Aorta (tissue), 5 donors: Measurements from ENCODE around the gene JMY. TPM values are rescaled to one million over a fixed set of nuclear protein-coding genes. Genes with fewer than 3 reads are reported as not detected.

Source experiments
- ATAC-seq: fragments of 200-7000 bp; cut with Tn5 transposase; one replicate; pipeline ENCODE4 v1.9.1; 2022; ENCODE audit warnings: moderate library complexity; ENCODE audit not compliant: low FRiP score
- DNase-seq, 2 donors: peaks; one replicate each; pipeline ENCODE4 v3.0.0-alpha.2; 2020
- H3K27ac ChIP-seq, 2 donors: one replicate each; pipeline ENCODE4 v1.5.1; 2013; ENCODE audit warnings: low read length in 2 of 2, mild to moderate bottlenecking in 2 of 2, moderate library complexity in 2 of 2, control low read depth in 1 of 2, inconsistent platforms in 1 of 2, low read depth in 1 of 2
- H3K27me3 ChIP-seq, 2 donors: one replicate each; pipeline ENCODE4 v1.6.1; 2013; ENCODE audit warnings: control low read depth in 1 of 2, low read length in 1 of 2, mild to moderate bottlenecking in 1 of 2, moderate library complexity in 1 of 2; ENCODE audit not compliant: insufficient read depth in 2 of 2, control insufficient read depth in 1 of 2
- H3K36me3 ChIP-seq, 2 donors: one replicate each; pipeline ENCODE4 v1.6.1; 2013; ENCODE audit warnings: control low read depth in 1 of 2, low read length in 1 of 2, mild to moderate bottlenecking in 1 of 2; ENCODE audit not compliant: insufficient read depth in 2 of 2, control insufficient read depth in 1 of 2
- H3K4me1 ChIP-seq, 2 donors: one replicate each; pipeline ENCODE4 v1.6.1; 2013; ENCODE audit warnings: low read length in 2 of 2, control low read depth in 1 of 2, mild to moderate bottlenecking in 1 of 2, moderate library complexity in 1 of 2; ENCODE audit not compliant: insufficient read depth in 2 of 2, control insufficient read depth in 1 of 2
- H3K4me3 ChIP-seq, 2 donors: one replicate each; pipeline ENCODE4 v1.5.1; 2013; ENCODE audit warnings: low read length in 2 of 2, control low read depth in 1 of 2, mild to moderate bottlenecking in 1 of 2
- H3K9me3 ChIP-seq: one replicate; pipeline ENCODE4 v1.6.1; 2013; ENCODE audit warnings: mild to moderate bottlenecking, low read length; ENCODE audit not compliant: control insufficient read depth
- WGBS, 2 donors: extraction: QIAGEN DNeasy Blood & Tissue Kit; methylation state at CpG; one replicate each; pipeline ENCODE4 v1.1.7; 2013; 5-methylcytosine and 5-hydroxymethylcytosine counted together
- intact Hi-C, 2 donors: fragments of 100-400 bp; cut with DNase I; formaldehyde crosslinking; loops; one replicate each; pipeline versions ENCODE4 v1.14.2 to v1.15.0; 2022
- long read RNA-seq, 2 donors: library from polyadenylated mRNA; unstranded; transcript quantifications; one replicate each; pipeline ENCODE4 v2.0.0, GENCODE V29; 2020 to 2021
- polyA plus RNA-seq, 2 donors: library from polyadenylated mRNA; stranded (reverse); fragments of 200-250 nt; gene quantifications; one replicate each; pipeline ENCODE4 v1.2.3, GENCODE V29; 2013
- total RNA-seq, 2 donors: library from RNA; stranded (reverse); fragmentation: NEBNext Ultra II Directional; extraction: Animal tissue kit (Norgen Biotek cat#: 25700); gene quantifications; one replicate each; pipeline ENCODE4 v1.2.1, GENCODE V29; 2021
- donor health status: healthy with polysubstance abuse.
- donor health status: Bipolar disorder and iron deficiency.
- donor health status: DM: no; HTN: no; CAD: no.
- donor health status: DM: no; HTN: no; CAD: no.
- donor health status: DM: yes; HTN: yes; CAD: no.

Gene JMY, protein sequence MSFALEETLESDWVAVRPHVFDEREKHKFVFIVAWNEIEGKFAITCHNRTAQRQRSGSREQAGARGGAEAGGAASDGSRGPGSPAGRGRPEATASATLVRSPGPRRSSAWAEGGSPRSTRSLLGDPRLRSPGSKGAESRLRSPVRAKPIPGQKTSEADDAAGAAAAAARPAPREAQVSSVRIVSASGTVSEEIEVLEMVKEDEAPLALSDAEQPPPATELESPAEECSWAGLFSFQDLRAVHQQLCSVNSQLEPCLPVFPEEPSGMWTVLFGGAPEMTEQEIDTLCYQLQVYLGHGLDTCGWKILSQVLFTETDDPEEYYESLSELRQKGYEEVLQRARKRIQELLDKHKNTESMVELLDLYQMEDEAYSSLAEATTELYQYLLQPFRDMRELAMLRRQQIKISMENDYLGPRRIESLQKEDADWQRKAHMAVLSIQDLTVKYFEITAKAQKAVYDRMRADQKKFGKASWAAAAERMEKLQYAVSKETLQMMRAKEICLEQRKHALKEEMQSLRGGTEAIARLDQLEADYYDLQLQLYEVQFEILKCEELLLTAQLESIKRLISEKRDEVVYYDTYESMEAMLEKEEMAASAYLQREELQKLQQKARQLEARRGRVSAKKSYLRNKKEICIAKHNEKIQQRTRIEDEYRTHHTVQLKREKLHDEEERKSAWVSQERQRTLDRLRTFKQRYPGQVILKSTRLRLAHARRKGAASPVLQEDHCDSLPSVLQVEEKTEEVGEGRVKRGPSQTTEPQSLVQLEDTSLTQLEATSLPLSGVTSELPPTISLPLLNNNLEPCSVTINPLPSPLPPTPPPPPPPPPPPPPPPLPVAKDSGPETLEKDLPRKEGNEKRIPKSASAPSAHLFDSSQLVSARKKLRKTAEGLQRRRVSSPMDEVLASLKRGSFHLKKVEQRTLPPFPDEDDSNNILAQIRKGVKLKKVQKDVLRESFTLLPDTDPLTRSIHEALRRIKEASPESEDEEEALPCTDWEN
- total RNA-seq (10 to 100 TPM in 1 of 2 donors, 1 to 10 TPM in 1; 9.9 to 14.1 TPM), polyA plus RNA-seq (1 to 10 TPM; 3.0 to 6.7 TPM)
- long read RNA-seq, donor 1, partial matches to known transcripts = 3 of 3 reads
- long read RNA-seq, donor 1, other reads (novel, unspliced or antisense) = 0 of 3 reads
- long read RNA-seq, donor 2, full-length matches to known transcripts = 1 of 19 reads
- long read RNA-seq, donor 2, partial matches to known transcripts = 16 of 19 reads
- long read RNA-seq, donor 2, other reads (novel, unspliced or antisense) = 2 of 19 reads

DNA sequence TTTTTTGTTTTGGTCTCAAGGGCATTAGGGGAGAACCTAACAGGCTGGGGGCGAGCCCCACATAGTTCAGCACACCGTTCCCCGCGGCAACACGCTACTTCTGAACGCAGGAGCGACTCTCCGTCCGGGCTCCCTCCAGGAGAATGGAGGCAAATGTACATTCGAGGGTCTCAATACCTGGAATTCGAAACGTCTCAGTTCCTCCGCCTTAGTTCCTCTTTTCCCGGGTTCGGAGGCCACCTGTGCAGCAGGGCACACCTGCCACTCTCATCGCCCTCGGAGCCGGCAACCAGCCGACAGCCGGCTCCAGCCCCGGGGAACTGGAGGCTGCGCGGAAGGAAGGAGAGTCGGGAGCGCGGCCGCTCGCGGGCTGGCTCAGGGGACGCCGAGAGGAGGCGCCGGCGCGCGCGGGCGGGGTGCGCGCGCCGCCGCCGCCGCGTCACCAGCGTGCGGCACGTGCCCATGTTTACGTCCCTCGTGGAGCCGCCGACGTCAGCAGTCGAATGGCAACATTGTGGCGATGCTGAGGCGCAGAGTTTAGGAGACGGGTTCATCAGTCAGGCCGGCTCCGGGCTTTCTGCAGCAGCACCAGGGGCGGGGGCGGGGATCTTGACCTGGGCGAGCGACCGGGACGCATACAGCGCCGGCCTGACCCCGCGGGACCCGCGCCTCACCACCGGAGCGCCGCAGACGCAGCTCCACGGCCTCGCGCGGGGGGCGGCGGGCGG lies at the start of gene JMY:
TSS of gene JMY (plus strand) at position 498 of the 728 bp plus-strand sequence. CDS start 520 bp downstream, outside the sequence.
- H3K36me3 ChIP-seq = no peaks in the 10 kb centered on the region
- intact Hi-C loops = no loop called here
- no peaks in the 10 kb centered on the region for H3K27me3 ChIP-seq
- WGBS, 2 donors = 0 to 1% methylated on average over 46 to 83 of the region's 83 CpGs
- DNase-seq (peak; percentile 90 to 95), ATAC-seq (peak; percentile 94)
- H3K27ac ChIP-seq = peak within 1 kb of the TSS in 1 of 2 donors; percentile 68
- peak within 1 kb of the TSS; percentile 85 to 95 for H3K4me3 ChIP-seq
- no peaks in the 10 kb centered on the region for H3K4me1 ChIP-seq
- H3K9me3 ChIP-seq = no peaks in the 10 kb centered on the region

DNA sequence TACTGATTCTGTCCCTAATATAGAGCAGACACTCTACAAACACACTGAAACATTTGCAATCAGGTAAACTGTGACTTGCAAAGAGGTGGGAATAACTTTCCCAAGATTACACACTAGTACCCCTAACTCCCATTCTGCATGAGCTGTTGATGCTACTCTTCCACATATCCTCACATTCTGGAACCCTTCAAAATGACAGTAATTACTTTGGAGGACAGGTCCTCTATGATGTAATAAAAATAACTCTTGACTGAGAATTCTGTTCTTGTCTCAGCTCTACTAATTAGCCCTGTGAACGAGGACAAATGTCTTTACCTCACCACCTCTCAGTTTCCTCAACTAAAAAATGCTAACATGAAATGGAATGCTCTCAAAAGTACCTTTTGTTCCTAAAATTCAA lies 49.5 kb upstream of the JMY start:
- no peak overlapping the region for H3K4me3 ChIP-seq
- intact Hi-C loops = no loop called here
- ATAC-seq = no peak
- WGBS, 2 donors = 79 to 83% methylated on average over 1 of the region's 1 CpG
- H3K36me3 ChIP-seq = no peaks in the 10 kb centered on the region
- no peaks in the 10 kb centered on the region for H3K9me3 ChIP-seq
- H3K4me1 ChIP-seq = no peaks in the 10 kb centered on the region
- DNase-seq = no peak
- no peaks in the 10 kb centered on the region for H3K27me3 ChIP-seq
- no peak overlapping the region for H3K27ac ChIP-seq

DNA sequence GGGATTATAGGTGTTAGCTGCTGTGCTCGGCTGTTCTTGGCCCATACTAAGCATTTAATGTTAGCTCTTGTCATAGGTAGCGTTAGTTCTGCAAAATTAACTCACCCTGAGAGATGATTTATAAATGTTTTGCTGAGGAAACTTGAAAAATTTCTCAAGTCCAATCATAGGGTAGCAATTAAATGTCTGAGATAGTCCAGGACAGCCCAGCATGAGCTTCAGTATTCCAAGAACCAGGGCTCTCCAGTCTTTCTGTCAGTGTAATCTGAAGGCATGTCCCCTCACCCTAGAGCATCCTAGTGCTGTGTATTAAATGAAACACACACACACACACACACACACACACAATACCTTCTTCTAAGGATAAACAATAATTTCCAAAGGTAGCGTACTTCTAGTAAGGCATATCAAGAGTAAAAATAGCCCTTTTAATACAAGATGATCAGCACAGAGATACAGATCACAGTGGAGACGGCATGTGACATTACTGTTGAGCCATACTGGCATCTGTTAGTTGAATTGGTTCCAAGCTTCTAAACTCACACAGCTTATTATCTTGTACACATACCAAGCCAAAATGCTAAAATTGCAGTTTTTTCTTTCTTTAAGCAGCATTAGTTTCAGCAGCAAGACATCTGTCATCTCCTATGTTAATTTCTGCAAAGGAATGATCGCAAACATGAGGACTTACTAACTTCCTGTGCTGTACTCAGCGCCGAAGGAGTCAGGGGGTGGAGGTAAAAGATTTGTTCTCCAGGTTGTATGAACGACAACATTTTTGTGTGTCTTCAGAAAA lies 46.3 kb upstream of the JMY start:
- WGBS, 2 donors = 71 to 73% methylated on average over 8 of the region's 8 CpGs
- DNase-seq = no peak

DNA sequence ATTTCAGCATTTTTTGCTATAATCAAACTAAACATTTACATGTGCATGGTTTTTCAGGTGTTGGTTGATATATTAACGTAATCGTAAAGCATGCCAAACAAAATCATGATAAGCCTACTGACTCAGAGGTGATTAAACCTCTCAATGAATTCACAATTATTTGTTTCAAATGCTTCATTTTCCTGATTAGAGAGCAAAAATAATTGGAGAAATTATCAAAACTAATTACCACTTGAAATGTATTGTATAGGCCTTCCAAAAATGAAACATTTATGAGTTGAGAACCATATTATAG lies 45.7 kb upstream of the JMY start:
- Histone ChIP-seq H3K4me1 (no peaks in the 10 kb centered on the region), H3K9me3 (no peaks in the 10 kb centered on the region), H3K4me3 (no peak overlapping the region), H3K27me3 (no peaks in the 10 kb centered on the region), H3K27ac (no peak overlapping the region), H3K36me3 (no peaks in the 10 kb centered on the region)
- intact Hi-C loops = no loop called here
- ATAC-seq (no peak), DNase-seq (no peak)
- 91 to 94% methylated on average over 2 of the region's 2 CpGs for WGBS, 2 donors

More for the DNA sequence above, 46.3 kb upstream of the JMY start:
- Histone ChIP-seq H3K9me3 (no peaks in the 10 kb centered on the region), H3K4me1 (no peaks in the 10 kb centered on the region), H3K4me3 (no peak overlapping the region), H3K27ac (no peak overlapping the region), H3K36me3 (no peaks in the 10 kb centered on the region), H3K27me3 (no peaks in the 10 kb centered on the region)
- ATAC-seq = no peak
- intact Hi-C loops = no loop called here

DNA sequence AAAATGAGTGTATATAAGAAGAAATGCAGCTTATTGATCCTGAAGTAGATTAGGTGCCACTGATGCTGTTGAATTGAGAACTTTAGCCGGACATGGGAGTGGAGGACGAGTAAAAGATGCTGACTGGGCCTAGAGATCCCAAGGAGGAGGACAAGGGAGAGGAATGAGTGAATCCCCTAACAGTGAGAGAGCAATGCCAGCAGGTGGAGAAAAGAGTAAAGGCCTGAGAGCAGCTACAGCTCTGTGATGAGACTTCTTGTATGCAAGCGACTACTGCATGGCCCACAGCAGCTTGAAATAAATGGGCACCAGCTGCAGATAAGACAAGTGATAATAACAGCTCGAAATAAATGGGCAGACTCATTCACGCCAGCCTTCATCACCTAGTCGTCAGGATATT lies 44.5 kb upstream of the JMY start:
- 89 to 90% methylated on average over 6 of the region's 6 CpGs for WGBS, 2 donors
- Histone ChIP-seq H3K27ac (no peak overlapping the region), H3K4me3 (no peak overlapping the region), H3K9me3 (no peaks in the 10 kb centered on the region), H3K4me1 (no peaks in the 10 kb centered on the region), H3K27me3 (no peaks in the 10 kb centered on the region), H3K36me3 (no peaks in the 10 kb centered on the region)
- DNase-seq = no peak
- ATAC-seq = no peak
- intact Hi-C loops = no loop called here

DNA sequence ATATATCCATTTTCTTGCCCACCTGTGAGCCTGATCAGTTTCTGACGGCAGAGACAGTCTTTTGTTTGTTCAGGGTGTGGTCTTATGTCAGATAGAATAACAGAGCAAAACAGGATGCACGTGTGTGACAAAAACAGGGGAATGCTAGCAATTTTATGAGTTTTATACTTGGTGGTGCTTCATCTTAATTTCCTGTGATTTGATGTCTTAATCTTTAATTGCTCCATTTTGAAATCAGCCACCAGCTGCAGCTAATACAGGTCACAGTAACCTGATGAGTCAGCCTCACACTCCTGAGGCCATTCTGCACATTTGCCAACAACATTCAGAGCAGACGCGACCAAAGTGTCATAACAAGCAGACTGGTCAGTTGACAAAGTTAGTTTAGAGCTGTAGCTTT lies 42.3 kb upstream of the JMY start:
- Histone ChIP-seq H3K9me3 (no peaks in the 10 kb centered on the region), H3K27ac (no peak overlapping the region), H3K4me3 (no peak overlapping the region), H3K4me1 (no peaks in the 10 kb centered on the region), H3K36me3 (no peaks in the 10 kb centered on the region), H3K27me3 (no peaks in the 10 kb centered on the region)
- intact Hi-C loops = no loop called here
- WGBS, 2 donors = 79 to 81% methylated on average over 4 of the region's 4 CpGs
- ATAC-seq (no peak), DNase-seq (no peak)

DNA sequence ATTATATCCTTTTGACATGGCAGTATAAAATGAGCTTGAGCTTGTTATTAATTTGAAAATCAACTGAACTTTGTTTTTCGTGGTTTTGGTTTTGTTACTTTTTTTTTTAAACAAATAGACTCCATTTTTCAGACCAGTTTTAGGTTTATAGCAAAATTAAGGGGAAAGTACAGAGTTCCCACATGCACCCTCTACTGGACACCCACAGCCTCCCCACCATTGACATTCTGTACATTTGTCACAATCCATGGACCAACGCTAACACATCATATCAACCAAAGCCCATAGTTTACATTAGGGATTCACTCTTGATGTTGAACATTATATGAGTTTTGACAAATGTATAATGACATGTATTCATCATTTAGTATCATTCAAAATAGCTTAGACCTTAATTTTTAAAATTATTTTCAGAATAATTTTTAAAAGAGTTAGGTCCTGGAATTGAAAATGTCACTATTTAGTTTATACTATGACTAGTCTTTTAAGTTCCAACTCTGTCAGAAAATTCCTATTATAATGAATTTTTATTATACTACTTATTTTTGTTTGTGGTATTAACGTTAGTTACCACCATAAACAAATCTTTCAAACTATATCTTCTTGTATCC lies 35.3 kb upstream of the JMY start:
- Histone ChIP-seq H3K27me3 (no peaks in the 10 kb centered on the region), H3K4me1 (no peaks in the 10 kb centered on the region), H3K4me3 (no peak overlapping the region), H3K36me3 (no peaks in the 10 kb centered on the region), H3K9me3 (no peaks in the 10 kb centered on the region), H3K27ac (no peak overlapping the region)
- DNase-seq (no peak), ATAC-seq (no peak)
- WGBS, 2 donors = 48 to 57% methylated on average over 3 of the region's 3 CpGs
- intact Hi-C loops = no loop called here
